Measurements from ENCODE around the gene FXYD6.

FXYD6 gene

GRCh38 chr11:117910941-117911655, 34.6 kb upstream of the FXYD6 start:
- no peak for DNase-seq (ENCODE audit: low read depth, low spot score)

- DNase-seq (ENCODE audit: low read depth, low spot score): no peak
These were observed 34.1 kb upstream of the FXYD6 start for GRCh38 chr11:117910525-117910924.

- no peak for DNase-seq (ENCODE audit: low read depth, low spot score)
These were observed 33.3 kb upstream of the FXYD6 start for GRCh38 chr11:117909611-117910382.

GRCh38 chr11:117908959-117909610, 32.6 kb upstream of the FXYD6 start:
- DNase-seq (ENCODE audit: low read depth, low spot score): no peak

- no peak for DNase-seq (ENCODE audit: low read depth, low spot score)
These were observed 31.8 kb upstream of the FXYD6 start for GRCh38 chr11:117908109-117908895.

GRCh38 chr11:117907276-117908108, 31.0 kb upstream of the FXYD6 start:
- peak; percentile 56 for DNase-seq (ENCODE audit: low read depth, low spot score)

- DNase-seq (ENCODE audit: low read depth, low spot score): no peak
These were observed 30.3 kb upstream of the FXYD6 start for GRCh38 chr11:117906710-117907109.

GRCh38 chr11:117906126-117906525, 29.7 kb upstream of the FXYD6 start:
- no peak for DNase-seq (ENCODE audit: low read depth, low spot score)

- no peak for DNase-seq (ENCODE audit: low read depth, low spot score)
These were observed 29.1 kb upstream of the FXYD6 start for GRCh38 chr11:117905524-117905923.

- DNase-seq (ENCODE audit: low read depth, low spot score): no peak
These were observed 27.3 kb upstream of the FXYD6 start for GRCh38 chr11:117903505-117904382.

GRCh38 chr11:117902001-117902845, 25.8 kb upstream of the FXYD6 start:
- DNase-seq (ENCODE audit: low read depth, low spot score): no peak

- DNase-seq (ENCODE audit: low read depth, low spot score): no peak
These were observed 25.1 kb upstream of the FXYD6 start for GRCh38 chr11:117901601-117902000.

GRCh38 chr11:117900720-117901440, 24.4 kb upstream of the FXYD6 start:
- DNase-seq (ENCODE audit: low read depth, low spot score): no peak

- no peak for DNase-seq (ENCODE audit: low read depth, low spot score)
These were observed 23.7 kb upstream of the FXYD6 start for GRCh38 chr11:117900121-117900648.

GRCh38 chr11:117898059-117898458, 21.6 kb upstream of the FXYD6 start:
- DNase-seq (ENCODE audit: low read depth, low spot score): no peak

- no peak for DNase-seq (ENCODE audit: low read depth, low spot score)
These were observed 16.2 kb upstream of the FXYD6 start for GRCh38 chr11:117892651-117893050.

- no peak for DNase-seq (ENCODE audit: low read depth, low spot score)
These were observed 14.9 kb upstream of the FXYD6 start for GRCh38 chr11:117891362-117891761.

- DNase-seq (ENCODE audit: low read depth, low spot score): no peak
These were observed 11.7 kb upstream of the FXYD6 start for GRCh38 chr11:117888139-117888566.

Data from smooth muscle cell of the brain vasculature (primary cell).